ENCODE data around the gene PDE1A.

PDE1A gene

GRCh38 chr2:182090486-182090885, 336.4 kb downstream of the PDE1A start:
- H3K9ac ChIP-seq: no peak overlapping the region
- no peaks in the 10 kb centered on the region for H3K9me3 ChIP-seq
- H3K4me1 ChIP-seq: no peaks in the 10 kb centered on the region
- no peak overlapping the region for H3K4me2 ChIP-seq
- no peak for TF ChIP-seq Cebpa-rat (IDR thresholded peaks at IDR 0.05)
- no peaks in the 10 kb centered on the region for H3K27me3 ChIP-seq
- no peak overlapping the region for H3K4me3 ChIP-seq
- no peaks in the 10 kb centered on the region for H3K36me3 ChIP-seq
- no peak overlapping the region for H3K27ac ChIP-seq
- H4K20me1 ChIP-seq: no peaks in the 10 kb centered on the region

All from BLaER1 (cell line).